HG02852 (cell line): ENCODE data around the gene GUCY1A2.
A peak's percentile ranks its signal among the peaks of the same experiment; 100 is the strongest.

Source experiments
- ATAC-seq: cut with Tn5 transposase; IDR thresholded peaks from one replicate; pipeline ENCODE4 v1.9.1; 2021; ENCODE audit warnings: mild to moderate bottlenecking, moderate library complexity; ENCODE audit not compliant: unreplicated experiment

The GUCY1A2 gene

DNA sequence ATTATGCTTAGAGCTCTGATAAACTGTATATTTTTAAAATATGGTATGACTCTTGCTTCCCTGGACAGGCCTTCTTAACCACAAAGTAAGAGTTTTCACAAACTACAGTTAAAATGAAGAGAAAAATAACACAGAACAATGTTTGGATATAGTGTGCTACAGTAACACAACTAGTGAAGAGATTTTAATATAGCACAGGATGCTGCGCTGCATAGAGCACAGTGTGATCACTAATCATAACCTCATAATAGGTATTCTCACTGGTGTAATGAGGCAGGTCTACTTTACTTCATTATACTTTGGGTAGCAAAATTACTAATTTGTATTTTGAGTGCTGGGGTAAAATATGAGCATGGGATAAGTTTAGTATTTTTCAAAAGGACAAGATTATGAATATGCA, 256.5 kb downstream of the GUCY1A2 start:
- no peak for ATAC-seq

DNA sequence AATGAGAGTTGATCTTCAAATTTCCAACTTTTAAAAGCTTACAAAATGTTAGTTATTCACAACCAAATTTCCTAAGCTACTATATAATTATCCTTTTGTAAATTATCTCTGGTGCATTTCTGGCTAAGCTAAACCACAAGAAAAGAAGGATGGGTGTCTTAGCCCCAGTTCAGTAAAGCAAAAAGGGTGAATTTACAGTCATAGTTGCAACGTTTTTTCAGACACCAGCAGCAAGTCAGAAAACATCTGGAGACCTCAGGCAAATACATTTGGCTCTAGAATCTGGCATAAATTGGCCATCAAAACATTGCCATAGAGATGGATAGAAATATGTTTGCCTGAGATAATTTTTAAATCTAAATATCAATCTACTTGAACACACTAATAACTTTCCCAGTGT, 257.0 kb downstream of the GUCY1A2 start:
- no peak for ATAC-seq

DNA sequence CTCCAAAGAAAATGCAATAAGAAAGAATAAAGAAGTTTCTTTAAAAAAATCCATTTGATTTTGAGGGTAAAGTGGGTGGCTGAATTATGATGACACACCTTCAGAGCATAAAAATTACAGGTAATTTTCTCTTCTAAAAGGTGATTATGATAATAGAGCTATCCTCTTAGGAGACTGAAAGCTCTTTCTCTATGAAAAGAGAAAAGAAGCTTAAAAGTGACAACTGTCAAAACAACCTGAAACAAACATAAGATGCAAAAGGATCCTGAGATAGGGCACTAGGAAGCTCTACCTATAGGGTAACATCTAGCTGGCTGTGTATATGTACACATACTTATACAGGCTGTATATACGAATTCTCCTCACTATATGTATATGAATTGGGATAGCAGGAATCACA, 270.2 kb downstream of the GUCY1A2 start:
- no peak for ATAC-seq

DNA sequence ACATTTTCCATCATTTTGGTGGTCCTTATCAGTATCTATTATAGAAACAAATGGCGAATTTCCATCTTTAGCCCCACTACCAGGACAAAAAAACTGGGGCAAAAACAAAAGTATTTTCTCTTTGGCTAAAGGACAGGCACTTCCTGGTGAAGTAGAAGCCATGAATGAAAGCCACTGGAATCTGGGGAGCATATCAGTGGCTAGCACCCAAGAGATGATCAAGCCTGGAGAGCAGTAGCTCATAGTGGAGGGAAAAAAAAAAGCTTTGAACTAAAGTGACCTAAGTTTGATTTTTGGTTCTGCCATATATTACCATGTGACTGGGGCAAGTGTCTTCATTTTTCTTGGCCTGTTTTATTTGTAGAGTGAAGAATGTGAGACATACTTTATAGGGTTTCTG, 272.3 kb downstream of the GUCY1A2 start:
- no peak for ATAC-seq

DNA sequence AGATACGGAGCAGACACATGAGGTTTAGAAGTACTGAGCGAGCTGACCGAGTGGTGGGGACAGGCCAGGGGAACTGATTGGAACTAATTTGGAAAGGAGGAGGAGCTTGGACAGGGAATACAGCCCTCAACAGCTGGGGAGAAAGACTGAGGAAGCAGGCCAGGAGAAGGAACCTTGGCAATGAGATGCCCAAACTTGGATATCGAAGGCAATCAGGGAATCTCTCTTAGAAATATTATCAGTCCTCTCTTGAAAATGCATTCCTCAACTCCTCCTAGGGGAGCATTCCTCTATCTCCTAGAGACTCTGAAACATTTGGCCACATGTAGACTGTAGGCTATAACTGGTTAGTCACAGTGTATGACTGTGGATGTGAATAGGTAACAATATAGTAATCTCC, 284.6 kb downstream of the GUCY1A2 start:
- ATAC-seq = no peak

DNA sequence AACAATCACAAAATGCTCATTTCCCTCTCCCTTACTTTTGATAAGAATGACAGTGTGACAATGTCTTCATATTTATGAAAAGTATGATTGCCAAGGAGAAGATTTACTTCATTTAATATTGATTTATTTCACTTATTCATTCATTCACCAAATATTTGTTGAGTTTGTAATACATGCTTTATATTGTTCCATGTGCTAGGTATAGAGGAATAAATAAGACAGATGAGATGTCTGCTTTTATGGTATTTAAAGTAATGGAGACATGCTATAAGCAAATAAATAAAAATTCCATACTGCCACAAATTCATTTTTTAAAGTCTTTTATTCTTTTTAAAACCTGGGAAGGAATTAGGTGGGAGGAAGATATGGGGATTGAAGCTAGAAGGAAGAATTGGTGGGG, 289.4 kb downstream of the GUCY1A2 start:
- no peak for ATAC-seq

DNA sequence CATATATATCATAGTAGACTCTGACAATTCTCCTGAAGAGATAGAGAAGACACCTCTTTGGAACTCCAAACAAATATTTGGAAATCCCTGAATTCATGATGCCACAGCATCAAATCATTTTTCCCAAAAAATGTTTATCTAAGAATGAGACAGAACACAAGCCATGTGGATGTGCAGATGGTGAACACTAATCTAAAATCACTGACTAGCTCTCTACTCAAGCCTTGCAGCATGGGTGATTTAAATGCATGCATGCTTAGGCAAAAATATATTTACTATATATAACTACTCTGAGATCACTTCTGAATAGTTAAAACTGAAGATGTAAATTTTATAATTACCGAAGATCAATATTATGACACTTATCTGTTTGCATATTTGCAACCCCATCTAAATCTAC, 289.9 kb downstream of the GUCY1A2 start:
- no peak for ATAC-seq

DNA sequence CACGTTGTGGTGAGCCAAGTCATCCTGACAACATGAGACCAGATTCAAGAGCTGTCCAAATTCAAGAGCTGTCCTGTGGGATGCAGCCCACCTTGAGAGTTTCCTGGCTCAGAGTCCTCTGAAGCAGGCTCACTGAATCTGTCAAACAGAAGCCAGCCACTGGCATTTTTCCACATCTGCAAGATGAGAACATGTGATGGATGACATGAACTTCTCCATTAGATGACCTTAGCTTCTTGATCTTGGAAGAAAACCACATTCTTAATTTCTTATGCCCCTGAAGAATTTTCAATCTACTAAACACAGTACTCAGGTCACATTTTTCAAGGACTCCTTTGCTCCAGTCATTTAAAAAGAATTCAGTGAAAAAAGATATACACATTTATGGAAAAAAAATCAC, 291.0 kb downstream of the GUCY1A2 start:
- no peak for ATAC-seq

DNA sequence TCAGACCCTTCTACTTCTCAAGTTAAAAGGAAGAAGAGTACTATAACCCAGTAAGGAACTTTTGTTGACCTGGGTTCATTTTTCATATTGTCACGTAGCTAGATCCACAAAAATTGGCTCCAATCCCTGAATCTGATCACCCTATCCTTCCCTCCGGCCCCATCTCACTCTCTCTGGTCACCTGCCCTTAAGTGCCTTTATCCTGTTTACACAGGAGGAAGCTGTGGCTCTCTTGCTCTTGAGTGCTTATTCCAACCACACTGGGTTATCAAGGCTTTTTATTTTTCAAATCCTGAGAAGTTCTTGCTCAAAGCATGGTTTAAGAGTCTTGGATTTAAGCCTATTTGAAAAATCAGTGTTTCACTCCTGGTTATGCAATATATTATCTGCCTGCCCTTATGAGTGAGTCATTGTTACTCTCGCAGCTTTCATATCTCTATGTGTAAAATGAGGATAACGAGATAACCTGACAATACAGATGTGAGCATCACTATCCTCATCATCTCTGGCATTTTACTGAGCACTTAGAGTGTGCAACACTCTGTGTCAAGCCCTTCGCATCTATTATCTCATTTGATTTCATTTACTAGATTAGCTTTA, 293.9 kb downstream of the GUCY1A2 start:
- no peak for ATAC-seq

DNA sequence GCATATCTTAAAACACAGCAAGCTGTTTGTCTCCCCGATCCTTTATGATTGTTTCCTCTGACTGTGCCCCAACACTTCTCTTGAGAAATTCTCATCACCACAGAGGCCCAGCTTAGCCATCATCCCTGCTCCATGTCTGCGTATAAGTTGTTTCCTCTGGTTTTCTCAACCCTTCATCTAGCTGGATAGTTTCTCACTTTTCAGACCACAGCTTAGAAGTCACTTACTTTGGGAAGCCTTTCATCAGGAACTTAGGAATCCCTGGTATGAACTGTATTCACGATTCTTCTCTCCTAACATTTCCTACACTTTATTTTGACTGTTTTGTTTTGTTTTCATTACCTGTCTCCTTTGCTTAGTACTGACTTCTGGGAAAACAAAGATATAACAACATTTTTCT, 295.2 kb downstream of the GUCY1A2 start:
- ATAC-seq = no peak

DNA sequence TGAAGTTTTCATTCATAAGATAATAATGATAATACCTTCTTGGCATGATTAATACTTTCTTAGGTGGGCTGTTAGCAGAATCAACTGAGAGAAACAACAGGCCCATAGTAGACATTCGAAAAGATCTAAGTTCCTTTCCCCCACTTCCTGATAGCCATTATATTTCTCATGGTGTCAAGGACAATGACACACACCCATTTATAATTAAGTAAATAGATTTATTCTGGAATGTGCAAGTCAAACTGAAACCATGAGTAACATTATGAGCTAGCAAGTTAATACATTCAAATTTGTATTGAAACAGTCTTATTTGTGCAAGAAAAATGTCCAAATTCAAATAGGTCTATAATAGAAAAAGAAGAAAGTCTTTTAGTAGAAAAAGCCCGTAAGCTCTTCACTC, 301.1 kb downstream of the GUCY1A2 start:
- no peak for ATAC-seq

DNA sequence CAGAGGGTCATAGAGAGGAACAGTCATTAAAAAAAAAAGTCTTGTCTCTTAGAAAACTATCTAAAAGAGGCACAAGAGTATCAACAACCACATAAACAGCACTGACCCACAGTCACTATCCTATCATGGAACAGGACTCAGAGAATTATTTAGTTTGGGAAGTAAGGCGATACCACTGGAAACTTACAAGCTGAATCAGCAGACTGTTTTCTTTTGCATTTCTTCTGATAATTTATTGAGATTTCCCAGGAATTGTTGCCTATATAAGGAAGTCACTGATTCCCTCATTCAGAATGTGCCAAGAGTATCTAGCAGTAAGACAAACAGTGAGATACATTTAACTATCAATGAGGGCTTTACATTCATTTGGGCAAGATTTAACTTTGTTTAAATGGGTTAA, 304.1 kb downstream of the GUCY1A2 start:
- no peak for ATAC-seq

DNA sequence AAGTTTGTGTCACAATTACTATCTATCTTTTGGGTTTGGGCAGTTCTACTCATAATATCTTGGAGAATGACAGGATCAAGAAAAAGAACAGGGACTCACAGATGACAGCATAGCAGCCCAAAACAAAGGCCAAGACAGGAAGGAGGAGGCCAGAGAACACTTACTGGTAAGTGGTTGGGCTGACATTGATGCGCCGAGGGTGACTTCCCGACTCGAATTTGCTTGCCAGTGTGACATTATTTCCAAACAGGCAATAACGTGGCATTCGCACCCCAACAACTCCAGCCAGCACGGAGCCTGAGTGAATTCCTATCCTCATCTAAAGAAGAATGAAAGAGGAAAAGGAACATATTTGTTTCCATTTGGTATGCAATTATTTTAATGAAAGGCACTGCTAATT, 309.9 kb downstream of the GUCY1A2 start:
- no peak for ATAC-seq

DNA sequence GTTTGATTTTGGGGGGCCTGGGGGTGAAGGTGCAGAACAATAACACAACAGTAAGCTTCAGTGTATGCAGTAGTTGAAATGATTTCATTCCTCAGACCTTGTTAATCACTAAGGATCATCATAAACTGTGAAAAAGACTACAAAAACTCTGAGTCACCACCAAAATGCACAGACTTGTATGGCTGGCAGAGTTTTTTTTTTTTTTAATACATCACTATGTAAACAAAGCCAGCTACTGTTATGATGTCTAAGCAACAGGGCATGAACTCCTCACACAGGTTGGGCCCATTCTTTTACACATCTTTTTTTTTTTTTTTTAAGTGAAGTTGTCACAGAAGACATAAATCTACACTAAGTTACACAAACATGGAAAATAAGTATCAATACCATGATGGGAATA, 311.9 kb downstream of the GUCY1A2 start:
- no peak for ATAC-seq

DNA sequence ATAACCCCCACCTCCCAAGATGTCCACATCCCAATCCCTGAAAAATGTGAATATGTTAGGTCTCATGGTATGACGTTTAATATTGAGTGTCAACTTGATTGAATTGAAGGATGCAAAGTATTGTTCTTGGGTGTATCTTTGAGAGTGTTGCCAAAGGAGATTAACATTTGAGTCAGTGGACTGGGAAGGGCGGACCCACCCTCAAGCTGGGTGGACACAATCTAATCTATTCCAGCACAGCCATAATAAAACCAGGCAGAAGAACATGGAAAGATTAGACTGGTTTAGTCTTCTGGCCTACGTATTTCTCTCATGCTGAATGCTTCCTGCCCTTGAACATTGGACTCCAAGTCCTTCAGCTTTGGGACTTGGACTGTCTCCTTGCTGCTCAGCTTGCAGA, 315.5 kb downstream of the GUCY1A2 start:
- no peak for ATAC-seq

DNA sequence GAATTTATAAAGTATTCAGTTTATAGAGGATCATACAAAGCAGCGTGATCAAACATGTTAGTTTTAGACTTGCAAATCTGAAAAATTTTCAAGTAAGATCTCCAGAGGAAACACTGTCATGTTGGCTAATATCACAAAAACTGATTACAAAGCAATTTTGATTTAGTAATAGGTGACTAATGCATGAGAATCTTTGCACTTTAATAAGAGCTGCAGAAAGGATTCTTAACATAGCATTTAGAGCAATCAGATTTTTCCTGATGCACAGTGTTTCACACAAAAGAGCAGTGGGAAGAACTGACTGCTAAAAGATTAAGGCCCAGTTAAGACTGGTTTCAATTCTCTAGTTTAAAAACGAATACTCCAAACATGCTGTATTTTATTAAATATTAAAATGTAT, 321.2 kb downstream of the GUCY1A2 start:
- no peak for ATAC-seq

DNA sequence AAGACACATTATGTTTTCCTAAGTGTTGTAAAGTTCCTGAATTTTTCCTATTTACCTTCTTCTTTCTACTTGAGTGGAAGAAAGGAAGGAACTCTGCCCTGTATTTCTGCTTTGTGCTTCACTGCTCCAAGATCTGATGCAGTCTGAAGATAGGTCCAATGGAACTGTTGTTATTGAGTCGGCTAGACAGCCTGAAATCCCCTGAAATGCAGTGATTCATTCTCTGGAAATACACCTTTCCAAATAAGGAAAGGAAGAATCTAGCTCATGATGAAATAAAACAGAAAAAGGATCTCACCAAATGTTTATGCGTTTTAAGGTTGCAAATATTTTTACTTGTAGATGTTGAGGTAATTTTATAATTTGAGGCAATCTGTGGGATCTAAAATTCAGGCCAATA, 322.8 kb downstream of the GUCY1A2 start:
- ATAC-seq = no peak

DNA sequence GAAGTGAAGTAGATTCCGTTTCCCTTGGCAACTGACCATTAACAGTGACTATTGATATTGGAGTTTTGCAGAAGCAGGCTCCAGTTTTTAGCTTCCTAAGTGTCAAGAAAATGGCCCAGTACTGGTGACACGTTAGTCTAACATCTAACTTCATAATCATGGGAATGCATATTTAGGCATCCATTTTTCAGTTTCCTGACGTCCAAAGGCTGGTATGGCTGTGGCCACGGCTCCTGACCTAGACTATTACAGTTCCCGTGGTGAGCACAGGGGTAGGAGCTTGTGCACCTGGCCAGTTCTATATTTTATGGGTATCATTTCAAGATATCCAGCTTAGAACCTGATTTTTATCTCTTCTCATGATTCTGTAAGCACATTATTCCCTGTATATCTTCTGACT, 323.8 kb downstream of the GUCY1A2 start:
- ATAC-seq = no peak

DNA sequence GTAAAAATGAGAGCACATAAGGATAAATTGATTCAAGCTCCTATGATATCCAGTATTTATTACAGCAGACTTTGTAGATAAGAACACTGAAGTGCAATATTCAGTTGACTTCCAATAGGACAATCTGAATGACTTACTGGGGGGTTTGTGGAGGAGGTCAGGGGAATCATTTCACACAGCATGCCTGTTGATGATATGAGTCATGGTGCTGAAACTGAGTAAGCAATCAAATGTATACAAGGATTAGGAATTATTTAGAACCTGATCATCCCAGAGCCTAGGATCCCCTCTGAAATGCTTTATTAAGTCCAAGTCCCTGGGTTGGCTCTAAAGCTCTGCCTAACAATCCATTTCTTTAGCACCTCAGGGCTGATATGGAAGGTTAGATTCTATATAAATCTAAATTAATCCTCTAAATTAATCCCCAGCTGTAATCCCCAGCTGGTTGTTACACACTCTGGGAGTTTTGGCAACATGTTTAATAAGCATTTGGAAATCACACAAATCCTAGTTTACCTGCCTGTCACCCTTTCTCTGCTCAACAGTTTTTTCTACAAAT, 326.4 kb downstream of the GUCY1A2 start:
- no peak for ATAC-seq

DNA sequence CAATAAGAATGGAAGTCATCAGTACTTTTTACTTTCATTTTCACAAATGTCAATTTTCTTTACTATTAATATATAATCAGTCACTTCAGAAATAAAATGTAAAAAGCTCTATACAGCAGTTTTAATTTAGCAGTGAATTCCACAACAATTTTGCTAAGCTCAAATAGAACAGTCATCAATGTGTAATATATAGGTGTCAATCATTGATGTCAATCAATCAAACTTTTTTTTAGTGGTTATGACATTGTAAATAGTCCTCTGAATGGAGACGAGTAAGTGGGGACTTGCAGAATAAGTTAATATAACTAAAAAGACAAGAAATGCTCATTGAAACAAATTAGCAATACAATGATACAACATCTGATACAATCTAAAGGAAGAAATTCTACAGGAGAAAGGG, 327.4 kb downstream of the GUCY1A2 start:
- ATAC-seq = no peak

DNA sequence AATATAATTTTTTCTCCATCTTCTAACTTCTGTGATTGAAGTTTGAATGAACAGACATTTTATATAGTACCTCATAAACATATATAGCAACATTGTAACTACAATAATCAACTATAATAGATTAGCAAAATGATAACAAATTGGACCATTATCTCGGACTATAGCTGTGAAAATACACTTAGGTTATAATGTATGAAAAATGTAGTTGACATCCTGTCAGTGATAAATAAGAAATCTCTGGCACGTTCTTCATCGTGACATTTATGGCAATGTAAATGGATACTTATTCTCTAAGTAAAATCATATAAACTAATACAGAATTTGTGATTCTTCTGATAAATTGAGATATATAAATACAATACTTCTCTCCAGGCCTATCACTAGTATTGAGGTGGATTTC, 333.3 kb downstream of the GUCY1A2 start:
- ATAC-seq = no peak

DNA sequence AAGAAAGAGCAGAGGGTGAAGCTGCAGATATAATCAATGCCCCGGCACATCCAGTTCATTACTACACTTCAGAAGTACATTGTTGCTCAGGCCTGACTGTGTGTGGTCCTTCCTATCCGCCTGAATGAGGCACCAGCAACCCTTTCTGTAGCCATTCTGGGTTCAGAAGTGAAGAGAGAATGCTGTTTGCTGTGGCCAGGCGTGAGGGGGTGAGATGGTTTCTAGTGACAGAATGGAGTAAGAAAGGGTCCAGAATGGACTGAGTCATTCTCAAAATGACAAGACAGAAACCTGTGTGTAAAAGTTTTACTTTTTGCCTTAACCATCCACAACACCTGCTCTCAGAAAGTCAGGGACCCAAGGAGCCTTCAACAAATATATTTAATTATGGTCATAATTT, 334.8 kb downstream of the GUCY1A2 start:
- peak; percentile 91 for ATAC-seq

DNA sequence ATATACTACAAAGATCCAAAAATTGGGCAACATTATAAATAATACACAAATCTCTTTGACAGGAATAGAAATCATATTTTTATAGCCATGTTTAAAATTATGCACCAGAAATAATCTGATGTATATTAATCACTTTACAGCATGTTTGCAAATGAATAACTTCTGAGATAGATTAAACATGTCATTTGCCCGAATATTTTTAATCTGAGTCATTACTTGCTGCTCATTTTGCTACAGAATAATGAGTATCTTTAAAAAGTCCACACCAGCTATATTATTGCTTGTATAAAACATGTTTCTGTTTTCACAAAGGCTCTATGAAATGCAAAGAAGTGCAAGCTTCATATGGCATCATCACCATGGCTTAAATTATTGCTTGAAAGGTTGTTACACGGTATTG, 336.8 kb downstream of the GUCY1A2 start:
- no peak for ATAC-seq
